Measurements from ENCODE around the gene PPP1R3G. TPM values are rescaled to one million over a fixed set of nuclear protein-coding genes. Genes with fewer than 3 reads are reported as not detected.

Gene PPP1R3G
- polyA plus RNA-seq, 3 donors from 2014 or later = not detected

- no peaks in the 10 kb centered on the region for H3K9me3 Mint-ChIP-seq
- no peaks in the 10 kb centered on the region for H3K36me3 Mint-ChIP-seq
- H3K27ac Mint-ChIP-seq = no peak overlapping the region
- peaks cover 5 to 23% (median 9%) of the 10 kb centered on the region in 3 donors for H3K27me3 Mint-ChIP-seq (ENCODE audit: low read depth in 3 of 3)
- no peak for DNase-seq
- no peak overlapping the region for H3K4me3 Mint-ChIP-seq
- H3K4me1 Mint-ChIP-seq = no peaks in the 10 kb centered on the region
Observed at GRCh38 chr6:5091210-5092069, 6.3 kb downstream of the PPP1R3G start.

- no peak for DNase-seq
- Mint-ChIP-seq H3K27me3 (ENCODE audit: low read depth in 3 of 3) (peaks cover 2 to 10% (median 7%) of the 10 kb centered on the region in 3 donors), H3K4me1 (no peaks in the 10 kb centered on the region), H3K9me3 (no peaks in the 10 kb centered on the region), H3K4me3 (no peak overlapping the region), H3K36me3 (no peaks in the 10 kb centered on the region), H3K27ac (no peak overlapping the region)
Observed at GRCh38 chr6:5093231-5094015, 8.3 kb downstream of the PPP1R3G start.

- Mint-ChIP-seq H3K4me1 (no peaks in the 10 kb centered on the region), H3K9me3 (no peaks in the 10 kb centered on the region), H3K27me3 (ENCODE audit: low read depth in 3 of 3) (peaks cover 2 to 7% (median 6%) of the 10 kb centered on the region in 3 donors), H3K27ac (no peak overlapping the region), H3K36me3 (no peaks in the 10 kb centered on the region), H3K4me3 (no peak overlapping the region)
- DNase-seq = no peak
Observed at GRCh38 chr6:5094327-5094726, 9.2 kb downstream of the PPP1R3G start.

GRCh38 chr6:5095236-5095635 is 10.1 kb downstream of the PPP1R3G start:
- no peaks in the 10 kb centered on the region for H3K4me1 Mint-ChIP-seq
- H3K27ac Mint-ChIP-seq = no peak overlapping the region
- H3K4me3 Mint-ChIP-seq = no peak overlapping the region
- DNase-seq = no peak
- no peaks in the 10 kb centered on the region for H3K9me3 Mint-ChIP-seq
- no peaks in the 10 kb centered on the region for H3K36me3 Mint-ChIP-seq
- H3K27me3 Mint-ChIP-seq (ENCODE audit: low read depth in 3 of 3) = peaks cover 2 to 7% (median 4%) of the 10 kb centered on the region in 3 donors

- H3K27me3 Mint-ChIP-seq (ENCODE audit: low read depth in 3 of 3) = peaks cover 0 to 4% (median 2%) of the 10 kb centered on the region in 3 donors
- H3K4me3 Mint-ChIP-seq = no peak overlapping the region
- DNase-seq = no peak
- no peaks in the 10 kb centered on the region for H3K9me3 Mint-ChIP-seq
- no peaks in the 10 kb centered on the region for H3K4me1 Mint-ChIP-seq
- H3K27ac Mint-ChIP-seq = no peak overlapping the region
- no peaks in the 10 kb centered on the region for H3K36me3 Mint-ChIP-seq
Observed at GRCh38 chr6:5096482-5096881, 11.3 kb downstream of the PPP1R3G start.

GRCh38 chr6:5098501-5099270 is 13.5 kb downstream of the PPP1R3G start:
- no peak for DNase-seq
- peaks cover 0 to 4% (median 0%) of the 10 kb centered on the region in 3 donors for H3K27me3 Mint-ChIP-seq (ENCODE audit: low read depth in 3 of 3)
- no peaks in the 10 kb centered on the region for H3K4me1 Mint-ChIP-seq
- no peak overlapping the region for H3K4me3 Mint-ChIP-seq
- H3K36me3 Mint-ChIP-seq = no peaks in the 10 kb centered on the region
- H3K9me3 Mint-ChIP-seq = no peaks in the 10 kb centered on the region
- H3K27ac Mint-ChIP-seq = no peak overlapping the region

GRCh38 chr6:5099537-5099936 is 14.4 kb downstream of the PPP1R3G start:
- peaks cover 0 to 6% (median 0%) of the 10 kb centered on the region in 3 donors for H3K27me3 Mint-ChIP-seq (ENCODE audit: low read depth in 3 of 3)
- no peak overlapping the region for H3K27ac Mint-ChIP-seq
- no peak overlapping the region for H3K4me3 Mint-ChIP-seq
- H3K36me3 Mint-ChIP-seq = no peaks in the 10 kb centered on the region
- H3K4me1 Mint-ChIP-seq = no peaks in the 10 kb centered on the region
- DNase-seq = no peak
- H3K9me3 Mint-ChIP-seq = no peaks in the 10 kb centered on the region

- Mint-ChIP-seq H3K36me3 (no peaks in the 10 kb centered on the region), H3K27ac (no peak overlapping the region), H3K27me3 (ENCODE audit: low read depth in 3 of 3) (peaks cover 0 to 6% (median 0%) of the 10 kb centered on the region in 3 donors), H3K4me3 (no peak overlapping the region), H3K9me3 (no peaks in the 10 kb centered on the region), H3K4me1 (no peaks in the 10 kb centered on the region)
- DNase-seq = no peak
Observed at GRCh38 chr6:5100806-5101205, 15.7 kb downstream of the PPP1R3G start.

GRCh38 chr6:5102267-5102970 is 17.3 kb downstream of the PPP1R3G start:
- no peak for DNase-seq
- no peaks in the 10 kb centered on the region for H3K4me1 Mint-ChIP-seq
- H3K27me3 Mint-ChIP-seq (ENCODE audit: low read depth in 3 of 3) = peaks cover 0 to 6% (median 0%) of the 10 kb centered on the region in 3 donors
- H3K9me3 Mint-ChIP-seq = no peaks in the 10 kb centered on the region
- no peaks in the 10 kb centered on the region for H3K36me3 Mint-ChIP-seq
- no peak overlapping the region for H3K27ac Mint-ChIP-seq
- H3K4me3 Mint-ChIP-seq = no peak overlapping the region

- Mint-ChIP-seq H3K27ac (no peak overlapping the region), H3K4me3 (no peak overlapping the region), H3K27me3 (ENCODE audit: low read depth in 3 of 3) (peaks cover 0 to 4% (median 0%) of the 10 kb centered on the region in 3 donors), H3K9me3 (no peaks in the 10 kb centered on the region), H3K4me1 (no peaks in the 10 kb centered on the region), H3K36me3 (no peaks in the 10 kb centered on the region)
- no peak for DNase-seq
Observed at GRCh38 chr6:5103250-5103649, 18.1 kb downstream of the PPP1R3G start.

- Mint-ChIP-seq H3K27ac (no peak overlapping the region), H3K4me3 (no peak overlapping the region), H3K27me3 (ENCODE audit: low read depth in 3 of 3) (peaks cover 0 to 4% (median 0%) of the 10 kb centered on the region in 3 donors), H3K4me1 (no peaks in the 10 kb centered on the region), H3K36me3 (no peaks in the 10 kb centered on the region), H3K9me3 (no peaks in the 10 kb centered on the region)
- no peak for DNase-seq
Observed at GRCh38 chr6:5104667-5105066, 19.5 kb downstream of the PPP1R3G start.

GRCh38 chr6:5105146-5105545 is 20.0 kb downstream of the PPP1R3G start:
- Mint-ChIP-seq H3K4me1 (no peaks in the 10 kb centered on the region), H3K27ac (no peak overlapping the region), H3K36me3 (peaks cover 0 to 3% (median 0%) of the 10 kb centered on the region in 3 donors), H3K27me3 (ENCODE audit: low read depth in 3 of 3) (peaks cover 0 to 2% (median 0%) of the 10 kb centered on the region in 3 donors), H3K4me3 (no peak overlapping the region), H3K9me3 (no peaks in the 10 kb centered on the region)
- no peak for DNase-seq

- Mint-ChIP-seq H3K9me3 (no peaks in the 10 kb centered on the region), H3K27me3 (ENCODE audit: low read depth in 3 of 3) (peaks cover 0 to 2% (median 0%) of the 10 kb centered on the region in 3 donors), H3K4me3 (no peak overlapping the region), H3K4me1 (no peaks in the 10 kb centered on the region), H3K27ac (no peak overlapping the region), H3K36me3 (peaks cover 0 to 4% (median 3%) of the 10 kb centered on the region in 3 donors)
- DNase-seq = no peak
Observed at GRCh38 chr6:5107341-5107740, 22.2 kb downstream of the PPP1R3G start.

Data from immature natural killer cell (primary cell).